Stimulated activated CD4-positive, alpha-beta T cell treated with anti-CD3 and anti-CD28 coated beads, Interleukin-12 subunit alpha, Interleukin-12 subunit beta, amount 100 ng/mL, for 48 hours (primary cell): ENCODE results near the gene MYCN.
"Not testable (repeated sequence)": the region's sequence is repeated elsewhere in the genome, so short reads cannot be mapped to it uniquely, and the experiment has no call there.

Source experiments
- DNase-seq, 3 donors: peaks; one replicate each; pipeline ENCODE4 v3.0.0-alpha.2; 2020; ENCODE audit warnings: low read depth in 2 of 3, low spot score in 1 of 3

The MYCN gene

DNA sequence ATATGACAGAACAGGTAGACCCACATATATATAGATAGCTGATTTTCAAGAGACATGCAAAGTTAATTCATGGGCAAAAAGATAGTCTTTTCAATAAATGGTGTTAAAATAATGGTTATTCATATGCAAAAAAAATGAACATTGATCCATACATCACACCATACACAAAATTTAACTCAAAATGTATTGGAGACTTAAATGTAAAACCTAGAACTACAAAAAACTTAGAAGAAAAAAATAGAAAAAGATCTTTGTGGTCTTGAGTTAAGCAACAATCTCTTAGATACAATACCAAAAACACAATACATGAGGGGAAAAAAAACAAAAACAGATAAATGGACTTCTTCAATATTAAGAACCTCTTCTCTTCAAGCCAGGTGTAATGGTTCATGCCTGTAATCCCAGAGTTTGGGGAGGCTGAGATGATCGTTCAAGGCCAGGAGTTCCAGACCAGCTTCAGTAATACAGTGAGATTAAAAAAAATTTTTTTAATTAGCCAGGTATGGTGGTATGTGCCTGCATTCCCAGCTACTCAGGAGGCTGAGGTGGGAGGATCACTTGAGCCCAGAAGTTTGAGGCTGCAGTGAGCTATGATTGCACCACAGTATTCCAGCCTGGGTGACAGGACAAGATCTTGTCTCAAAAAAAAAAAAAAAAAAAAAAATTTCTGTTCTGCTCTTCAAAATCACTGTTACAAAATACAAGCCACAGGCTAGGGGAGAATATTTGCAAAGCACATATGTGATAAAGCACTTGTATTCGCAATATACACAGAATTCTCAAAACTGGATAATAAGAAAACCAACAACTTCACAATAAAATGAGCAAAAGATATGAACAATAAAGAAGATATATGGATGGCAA is 32.7 kb upstream of the MYCN start:
- DNase-seq, result no peak

DNA sequence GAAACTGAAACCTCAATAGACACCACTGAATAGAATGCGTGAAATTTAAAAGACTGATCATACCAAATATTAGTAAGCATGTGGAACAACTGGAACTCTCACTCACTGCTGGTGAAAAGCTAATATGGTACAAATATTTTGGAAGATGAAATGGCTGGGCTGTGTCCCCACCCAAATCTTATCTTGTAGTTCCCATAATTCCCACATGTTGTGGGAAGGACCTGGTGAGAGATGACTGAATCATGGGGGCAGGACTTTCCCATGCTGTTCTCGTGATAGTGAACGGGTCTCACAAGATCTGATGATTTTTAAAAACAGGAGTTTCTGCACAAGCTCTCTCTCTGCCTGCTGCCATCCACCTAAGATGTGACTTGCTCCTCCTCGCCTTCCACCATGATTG is 32.0 kb upstream of the MYCN start:
- no peak for DNase-seq

DNA sequence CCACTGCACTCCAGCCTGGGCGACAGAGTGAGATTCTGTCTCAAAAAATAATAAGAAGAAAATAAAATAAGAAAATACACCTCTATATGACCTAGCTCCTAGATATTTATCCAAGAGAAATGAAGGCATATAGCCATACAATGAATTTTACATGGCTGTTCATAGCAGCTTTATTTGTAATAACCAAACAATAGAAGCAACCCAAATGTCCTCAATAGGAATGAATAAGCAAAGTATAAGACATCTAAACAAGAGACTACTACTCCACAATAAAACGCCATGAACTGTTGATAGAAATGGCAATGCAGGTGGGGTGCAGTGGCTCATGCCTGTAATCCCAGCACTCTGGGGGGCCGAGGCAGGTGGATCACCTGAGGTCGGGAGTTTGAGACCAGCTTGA is 31.2 kb upstream of the MYCN start:
- no peak for DNase-seq

DNA sequence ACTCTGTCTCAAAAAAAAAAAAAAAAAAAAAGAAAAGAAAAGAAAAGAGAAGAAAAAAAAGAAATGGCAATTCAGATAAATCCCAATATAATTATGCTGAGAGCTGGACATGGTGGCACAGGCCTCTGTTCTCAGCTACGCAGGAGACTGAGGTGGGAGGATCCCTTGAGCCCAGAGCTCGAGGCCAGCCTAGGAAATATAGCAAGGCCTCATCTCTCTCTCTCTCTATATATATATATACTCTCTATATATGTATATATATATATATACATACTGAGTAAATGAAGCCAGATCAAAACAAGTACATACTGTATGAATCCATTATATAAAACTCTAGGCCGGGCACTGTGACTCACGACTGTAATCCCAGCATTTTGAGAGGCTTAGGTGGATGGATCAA is 30.6 kb upstream of the MYCN start:
- DNase-seq, result no peak

DNA sequence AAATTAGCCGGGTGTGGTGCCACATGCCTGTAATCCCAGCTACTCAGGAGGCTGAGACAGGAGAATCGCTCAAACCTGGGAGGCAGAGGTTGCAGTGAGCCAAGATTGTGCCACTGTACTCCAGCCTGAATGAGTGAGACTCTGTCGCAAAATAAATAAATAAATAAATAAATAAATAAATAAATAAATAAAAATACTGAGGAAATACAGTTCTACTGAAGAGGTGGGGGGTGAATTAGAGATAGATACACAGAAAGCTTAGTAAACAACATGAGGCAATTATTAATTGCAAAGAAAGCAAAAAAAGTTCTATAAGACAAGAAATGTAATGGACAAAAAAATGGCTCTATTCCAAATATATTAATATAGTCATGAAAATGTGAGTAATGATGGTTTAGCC is 29.1 kb upstream of the MYCN start:
- not testable (repeated sequence) for DNase-seq

DNA sequence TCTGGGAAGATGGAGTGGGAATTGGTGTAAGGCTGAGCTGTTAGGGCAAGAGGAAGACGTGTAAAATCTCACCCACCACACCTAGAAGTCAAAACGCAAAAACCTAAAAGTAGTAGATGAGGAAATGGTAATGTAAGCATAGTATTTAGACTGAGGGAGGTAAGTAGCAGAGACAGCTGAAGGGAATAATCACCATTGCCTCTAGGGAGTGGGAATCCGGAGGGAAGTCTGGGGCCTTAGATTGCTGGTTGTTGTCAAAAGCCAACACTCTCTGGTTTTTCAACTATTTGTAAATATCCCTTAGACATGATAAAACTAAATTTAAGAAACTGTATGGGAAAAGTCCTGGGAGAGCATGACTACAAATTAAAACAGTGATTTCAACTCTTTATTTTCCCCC is 28.7 kb upstream of the MYCN start:
- DNase-seq, result no peak

DNA sequence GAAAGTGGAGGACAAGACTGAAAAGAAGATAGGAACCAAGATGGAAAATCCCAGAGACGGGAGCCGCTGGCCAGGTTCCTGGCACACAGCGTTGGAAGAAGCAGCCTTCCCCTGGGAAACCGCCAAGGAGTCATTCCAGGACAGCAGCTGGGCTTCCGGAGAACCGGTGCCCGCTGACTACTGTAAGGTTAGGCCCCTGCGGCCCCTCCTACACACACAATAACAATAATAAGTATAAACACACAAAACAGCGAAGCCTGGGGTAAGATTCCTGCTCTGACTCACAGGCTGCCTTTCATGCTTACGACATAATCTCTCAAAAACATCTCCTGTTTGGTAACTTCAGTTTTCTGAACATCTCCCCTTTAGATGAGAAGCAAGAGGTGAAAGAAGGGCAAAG is 28.1 kb upstream of the MYCN start:
- no peak for DNase-seq

DNA sequence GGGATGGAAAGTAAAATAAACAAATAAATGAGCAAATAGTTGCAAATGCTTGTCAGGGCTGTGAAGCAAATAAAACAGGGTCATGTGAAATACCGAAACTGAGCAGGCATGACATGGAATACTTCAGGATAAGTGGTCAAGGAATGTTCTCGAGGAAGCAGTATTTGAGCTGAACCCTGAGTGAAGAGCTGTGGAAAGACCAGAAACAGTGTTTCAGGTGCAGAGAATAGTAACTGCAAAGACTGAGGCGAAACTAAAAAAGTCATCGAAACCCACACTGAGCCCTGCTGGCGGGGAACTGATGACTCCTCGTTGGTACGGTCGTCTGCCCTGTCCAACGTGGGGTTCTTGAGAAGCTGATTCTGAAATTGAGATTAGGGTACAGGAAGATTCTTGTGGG is 27.2 kb upstream of the MYCN start:
- DNase-seq, result no peak

DNA sequence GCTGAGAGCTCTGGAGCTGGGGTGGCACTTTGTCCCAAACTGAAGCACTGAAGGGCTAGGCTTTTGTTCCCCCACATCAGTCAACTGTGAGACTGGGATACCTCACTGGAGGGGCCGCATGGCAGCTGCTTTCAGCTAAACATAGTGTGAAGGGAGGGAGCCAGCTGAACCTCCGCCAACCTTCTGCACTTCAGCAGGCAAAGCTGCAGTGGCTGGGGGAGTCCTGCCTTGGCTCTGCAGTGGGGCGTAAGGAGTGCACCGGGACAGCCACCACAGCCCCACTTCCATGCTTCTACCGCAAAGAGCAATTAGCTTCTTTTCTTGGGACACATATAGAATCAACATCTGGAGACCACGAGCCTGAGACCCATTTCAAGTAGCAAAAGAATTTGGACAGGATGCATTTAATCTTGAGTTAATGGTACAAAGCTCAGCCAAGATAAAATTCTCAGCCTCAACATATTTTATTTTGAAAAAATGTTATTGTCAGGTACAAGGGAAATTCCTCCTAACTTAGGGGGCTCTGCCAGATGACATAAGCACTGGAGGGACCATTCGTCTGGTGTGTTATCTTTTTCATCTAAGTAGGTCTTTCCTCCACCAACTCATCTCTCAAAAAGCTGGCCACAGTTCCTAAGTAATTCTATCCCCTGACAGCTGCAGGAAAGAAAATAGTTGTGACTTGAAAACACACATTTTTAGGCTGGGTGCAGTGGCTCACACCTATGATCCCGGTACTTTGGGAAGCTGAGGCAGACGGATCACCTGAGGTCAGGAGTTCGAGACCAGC is 25.6 kb upstream of the MYCN start:
- DNase-seq, result no peak

DNA sequence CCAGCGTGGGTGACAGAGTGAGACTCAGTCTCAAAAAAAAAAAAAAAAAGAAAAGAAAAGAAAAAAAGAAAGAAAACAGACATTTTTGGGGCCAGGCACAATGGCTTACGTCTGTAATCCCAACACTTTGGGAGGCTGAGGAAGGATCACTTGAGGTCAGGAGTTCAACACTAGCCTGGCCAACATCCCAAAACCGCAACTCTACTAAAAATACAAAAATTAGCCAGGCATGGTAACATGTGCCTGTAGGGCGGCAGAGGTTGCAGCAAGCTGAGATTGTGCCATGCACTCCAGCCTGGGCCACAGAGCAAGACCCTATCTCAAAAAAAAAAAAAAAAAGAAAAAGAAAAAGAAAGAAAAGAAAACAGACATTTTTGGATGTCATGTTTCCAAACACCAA is 24.8 kb upstream of the MYCN start:
- not testable (repeated sequence) for DNase-seq

DNA sequence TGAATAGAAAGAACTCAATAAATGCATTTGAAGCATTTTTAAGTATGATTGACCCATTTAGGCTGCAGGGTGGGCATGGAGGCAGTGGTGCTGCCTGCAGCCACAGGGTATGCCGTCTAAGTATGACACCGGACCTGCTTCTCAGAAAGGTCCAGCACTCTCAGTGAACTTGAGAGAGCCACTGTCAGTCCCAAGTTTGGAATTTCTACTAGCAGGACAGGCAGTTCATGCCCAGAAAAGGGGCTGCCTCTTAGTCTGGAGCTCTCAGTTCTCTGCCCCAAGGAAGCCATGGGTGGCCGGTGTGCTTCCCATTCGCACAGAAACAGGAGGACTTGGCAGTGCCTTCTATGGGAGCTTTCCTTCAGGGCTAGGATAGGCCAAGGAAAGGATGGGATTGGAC is 24.0 kb upstream of the MYCN start:
- DNase-seq, result no peak

DNA sequence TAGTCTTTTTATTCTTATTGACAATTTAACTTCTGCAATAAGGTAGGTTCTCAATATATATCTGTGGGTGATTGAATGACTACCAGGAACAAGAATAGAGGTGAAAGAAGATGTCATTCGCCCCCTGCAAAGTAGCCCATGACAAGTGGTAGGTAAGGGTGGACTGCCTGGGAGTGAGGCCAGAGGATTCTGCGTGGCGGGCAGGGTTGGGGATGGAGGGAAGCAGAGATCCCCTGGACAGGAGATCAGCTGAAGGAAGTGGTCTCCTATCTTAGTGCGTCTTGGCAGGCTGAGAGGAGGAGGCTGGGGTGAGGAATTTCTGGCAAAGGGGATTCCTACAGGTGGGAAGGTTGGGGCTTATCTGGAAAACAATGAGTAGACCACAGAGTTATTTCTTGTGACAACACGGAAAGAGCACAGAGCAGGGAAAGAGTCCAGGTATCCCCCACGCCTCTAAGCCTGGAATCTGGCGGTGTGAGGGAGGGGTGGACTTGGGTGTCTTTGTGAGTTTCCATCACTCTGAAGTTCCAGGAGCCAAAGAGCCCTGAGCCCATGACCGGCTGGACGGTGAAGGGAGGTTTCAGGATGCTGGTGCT is 21.5 kb upstream of the MYCN start:
- no peak for DNase-seq

DNA sequence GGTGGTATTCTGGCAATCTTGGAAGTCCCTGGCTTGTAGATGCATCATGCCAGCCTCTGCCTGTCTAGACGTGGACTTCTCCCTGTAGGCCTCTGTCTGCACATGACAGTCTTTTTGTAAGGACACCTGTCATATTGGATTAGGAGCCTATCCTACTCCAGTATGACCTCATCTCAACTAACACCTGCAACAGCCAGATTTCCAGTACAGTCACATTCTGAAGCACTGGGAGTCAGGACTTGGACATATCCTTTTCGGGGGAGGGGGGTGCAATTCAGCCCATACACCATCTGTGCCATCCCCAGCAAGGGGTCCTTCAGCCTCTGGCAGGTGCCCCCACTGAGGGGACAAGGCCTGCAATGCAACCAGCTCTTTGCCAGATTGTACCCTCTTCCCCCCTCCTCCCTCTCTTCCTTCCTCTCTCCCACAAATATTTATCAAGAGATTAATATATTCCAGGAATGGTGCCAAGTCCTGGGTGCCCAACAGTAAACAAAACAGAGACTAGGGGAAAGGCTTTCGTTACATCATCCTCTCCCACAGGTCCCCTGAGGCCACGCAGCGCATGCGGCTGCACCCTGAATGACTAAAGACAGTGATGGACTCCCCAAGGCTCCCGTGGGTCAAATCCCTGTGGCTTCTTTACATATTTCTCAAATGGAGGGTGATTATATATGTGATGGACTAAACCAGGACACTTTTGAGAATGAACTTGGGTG is 20.5 kb upstream of the MYCN start:
- DNase-seq, result no peak

DNA sequence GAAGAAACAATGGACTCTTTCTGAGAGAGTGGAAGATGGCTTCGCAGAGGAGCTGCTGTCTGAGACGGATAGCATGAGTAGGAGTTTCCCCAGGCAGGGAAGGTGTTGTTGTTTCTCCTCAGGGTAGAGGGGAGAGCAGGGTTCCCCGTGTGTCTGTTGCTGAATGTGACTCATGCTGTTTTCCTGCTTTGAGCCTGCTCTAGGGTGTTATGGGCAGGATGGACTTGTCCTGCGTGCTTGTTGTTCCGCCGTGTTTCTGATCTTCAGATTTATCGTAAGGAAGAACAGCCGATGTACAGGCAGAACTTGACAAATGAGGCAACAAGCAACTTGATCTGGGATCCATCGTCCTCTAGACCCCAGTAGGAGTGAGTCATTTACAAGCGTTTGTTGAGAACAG is 19.7 kb upstream of the MYCN start:
- DNase-seq, result no peak

DNA sequence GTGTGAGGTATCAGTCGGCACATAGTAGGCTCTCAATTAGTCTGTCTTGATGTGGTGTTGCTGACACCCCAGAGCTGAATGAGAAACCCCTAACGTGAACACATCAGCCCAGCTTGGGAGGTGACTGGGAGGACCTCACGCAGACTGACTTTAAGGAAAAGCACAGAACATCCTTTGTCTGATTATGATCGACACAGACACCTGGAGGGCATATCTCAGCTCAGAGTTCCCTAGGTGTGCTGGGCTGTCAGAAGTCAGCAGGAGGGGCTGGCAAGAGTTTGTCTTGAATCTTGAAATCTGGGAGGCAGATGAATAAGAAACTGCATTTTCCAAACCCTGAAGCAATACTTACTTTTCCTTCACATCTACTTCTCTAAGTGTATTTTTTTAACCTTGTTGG is 16.8 kb upstream of the MYCN start:
- DNase-seq, result no peak

DNA sequence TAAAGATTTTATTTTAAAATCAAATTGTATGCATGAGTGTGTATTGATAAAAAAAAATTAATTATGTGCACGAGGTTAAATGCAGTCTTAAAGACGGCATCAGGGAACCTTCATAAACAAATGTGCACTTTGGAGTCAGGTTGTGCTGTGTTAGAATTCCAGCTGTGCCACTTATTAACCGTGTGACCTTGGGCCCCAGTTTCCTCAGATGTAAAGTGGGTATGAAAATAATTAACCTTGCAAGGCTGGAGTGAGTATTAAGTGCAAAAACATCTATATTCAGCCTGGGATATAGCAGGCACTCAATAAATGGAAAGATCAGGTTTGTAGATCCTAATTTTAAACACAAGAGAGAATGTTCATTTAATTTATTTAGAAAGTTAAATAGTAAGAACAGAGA is 14.5 kb upstream of the MYCN start:
- no peak for DNase-seq

DNA sequence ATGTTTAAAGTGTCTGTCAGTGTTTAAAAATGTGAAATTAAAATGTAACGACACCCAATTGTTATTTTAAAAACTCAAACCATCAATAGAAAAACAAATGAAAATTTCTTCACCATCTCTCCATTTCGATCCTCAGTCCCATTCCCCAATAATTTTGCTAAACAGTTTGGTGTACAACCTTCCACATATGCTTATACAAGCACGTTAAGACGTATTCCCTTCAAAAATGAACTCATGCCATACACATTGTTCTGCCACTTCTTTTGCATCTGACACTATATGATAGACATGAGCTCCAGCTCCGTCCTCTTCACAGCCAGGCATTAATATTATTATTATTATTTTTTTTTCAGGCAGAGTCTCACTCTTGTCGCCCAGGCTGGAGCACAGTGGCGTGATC is 14.1 kb upstream of the MYCN start:
- DNase-seq, result no peak

DNA sequence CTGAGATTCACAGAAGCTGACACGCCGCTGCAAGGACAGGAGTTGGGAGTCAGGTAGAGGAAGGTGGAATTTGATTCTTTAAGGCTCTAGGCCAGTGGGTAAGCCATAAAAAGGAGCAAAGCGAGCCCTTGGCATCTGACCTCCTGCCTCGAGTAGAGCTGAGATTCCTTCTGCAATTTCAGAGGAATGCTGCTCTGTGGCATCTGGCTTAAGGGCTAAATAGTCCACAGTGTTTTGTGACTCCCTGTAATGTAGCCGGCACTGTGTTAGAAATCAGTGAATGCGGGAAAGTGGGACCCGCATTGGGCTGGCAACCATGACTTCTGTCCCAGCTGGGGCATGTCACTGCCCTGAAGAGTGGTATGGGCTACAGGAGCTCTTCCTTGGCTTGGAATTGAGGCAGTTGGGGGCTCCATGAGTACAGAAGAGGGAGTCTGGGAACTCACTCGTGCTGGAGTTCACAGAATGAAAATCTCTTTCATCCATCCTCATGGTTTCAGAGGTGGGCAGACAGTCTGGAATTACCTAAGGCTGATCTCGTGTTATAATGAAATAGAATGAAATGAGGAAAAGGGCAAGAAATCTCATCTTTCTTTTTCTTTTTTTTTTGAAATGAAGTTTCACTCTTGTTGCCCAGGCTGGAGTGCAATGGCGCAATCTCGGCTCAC is 12.7 kb upstream of the MYCN start:
- no peak for DNase-seq

DNA sequence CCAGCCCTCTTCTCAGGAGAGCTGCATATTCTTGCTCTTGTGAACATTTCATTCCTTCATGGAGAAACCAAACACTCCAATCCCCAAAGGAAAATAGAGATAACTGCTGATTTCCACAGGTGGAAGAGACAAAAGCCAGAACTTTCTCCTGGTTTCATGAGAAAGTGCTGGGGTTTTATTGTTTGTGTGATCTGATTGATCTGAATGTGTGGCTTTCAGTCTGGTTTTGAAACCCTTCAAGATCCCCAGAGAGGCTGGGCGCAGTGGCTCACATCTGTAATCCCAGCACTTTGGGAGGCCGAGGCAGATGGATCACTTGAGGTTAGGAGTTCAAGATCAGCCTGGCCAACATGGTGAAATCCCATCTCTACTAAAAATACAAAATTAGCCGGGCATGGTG is 11.3 kb upstream of the MYCN start:
- not testable (repeated sequence) for DNase-seq

DNA sequence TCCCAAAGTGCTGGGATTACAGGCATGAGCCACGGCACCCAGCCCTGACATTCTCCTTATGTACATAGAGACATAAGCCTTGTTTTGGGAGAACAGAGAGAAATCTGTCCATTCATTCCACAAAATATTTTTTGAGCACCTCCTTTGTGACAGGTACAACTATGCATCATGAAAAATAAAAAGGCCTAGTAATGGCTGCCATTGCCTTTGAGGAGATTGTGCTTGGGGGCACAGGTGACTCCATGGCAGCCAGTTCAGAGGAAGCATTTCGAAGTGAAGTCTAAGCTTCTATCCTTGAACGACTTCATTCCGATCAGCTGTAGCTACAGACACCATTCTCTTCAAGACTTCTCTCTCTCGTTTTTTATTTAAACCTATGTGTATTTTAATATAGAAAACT is 10.5 kb upstream of the MYCN start:
- DNase-seq, result no peak
